RWPE1 (cell line): Measurements from ENCODE around the gene HEMK1.

Experiments
- CTCF ChIA-PET: fragments of 350-600 bp; sonication (Branson Sonifier 250); formaldehyde crosslinking; extraction: SDS; loops from one replicate; lab custom pipeline; 2021; lab: Yijun Ruan, JAX
- POLR2A ChIA-PET: fragments of 400-600 bp; formaldehyde crosslinking; extraction: SDS; loops from one replicate; lab custom pipeline; 2020; ENCODE audit warnings: antibody characterized with exemption; ENCODE audit not compliant: low non-redundant PET; lab: Yijun Ruan, JAX
- DNase-seq: peaks from one replicate; pipeline ENCODE4 v3.0.0; 2012; ENCODE audit warnings: low spot score
- H3K27ac ChIP-seq: fragments of 450-650 bp; 2 replicates; pipeline ENCODE4 v1.5.1; 2017
- TF ChIP-seq, protein P1 (sequence below): fragments of 450-650 bp; conservative IDR thresholded peaks from 2 replicates; pipeline ENCODE4 v1.5.1; 2017; ENCODE audit warnings: low read depth, mild to moderate bottlenecking

The HEMK1 gene

DNA sequence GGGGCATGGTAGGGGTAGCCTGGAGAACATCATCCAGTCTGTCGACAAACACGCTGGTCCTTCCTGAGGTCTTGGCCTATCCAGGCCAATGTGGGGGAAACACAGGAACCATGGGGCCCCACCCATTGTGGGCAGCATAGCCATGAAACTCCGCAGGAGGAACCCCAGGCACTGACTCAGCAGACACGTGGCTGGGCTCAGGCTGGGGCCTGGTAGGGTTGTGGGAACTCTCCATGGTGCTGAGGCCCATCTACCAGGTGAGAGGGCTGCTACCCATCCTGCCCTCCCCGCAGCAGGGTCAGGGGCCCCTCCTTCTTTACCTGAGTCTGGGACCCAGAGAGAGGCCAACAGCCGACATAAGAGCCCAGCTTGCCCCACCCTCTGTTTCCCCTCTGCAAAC, 43.3 kb upstream of the HEMK1 start:
- CTCF ChIA-PET = no interaction called here

DNA sequence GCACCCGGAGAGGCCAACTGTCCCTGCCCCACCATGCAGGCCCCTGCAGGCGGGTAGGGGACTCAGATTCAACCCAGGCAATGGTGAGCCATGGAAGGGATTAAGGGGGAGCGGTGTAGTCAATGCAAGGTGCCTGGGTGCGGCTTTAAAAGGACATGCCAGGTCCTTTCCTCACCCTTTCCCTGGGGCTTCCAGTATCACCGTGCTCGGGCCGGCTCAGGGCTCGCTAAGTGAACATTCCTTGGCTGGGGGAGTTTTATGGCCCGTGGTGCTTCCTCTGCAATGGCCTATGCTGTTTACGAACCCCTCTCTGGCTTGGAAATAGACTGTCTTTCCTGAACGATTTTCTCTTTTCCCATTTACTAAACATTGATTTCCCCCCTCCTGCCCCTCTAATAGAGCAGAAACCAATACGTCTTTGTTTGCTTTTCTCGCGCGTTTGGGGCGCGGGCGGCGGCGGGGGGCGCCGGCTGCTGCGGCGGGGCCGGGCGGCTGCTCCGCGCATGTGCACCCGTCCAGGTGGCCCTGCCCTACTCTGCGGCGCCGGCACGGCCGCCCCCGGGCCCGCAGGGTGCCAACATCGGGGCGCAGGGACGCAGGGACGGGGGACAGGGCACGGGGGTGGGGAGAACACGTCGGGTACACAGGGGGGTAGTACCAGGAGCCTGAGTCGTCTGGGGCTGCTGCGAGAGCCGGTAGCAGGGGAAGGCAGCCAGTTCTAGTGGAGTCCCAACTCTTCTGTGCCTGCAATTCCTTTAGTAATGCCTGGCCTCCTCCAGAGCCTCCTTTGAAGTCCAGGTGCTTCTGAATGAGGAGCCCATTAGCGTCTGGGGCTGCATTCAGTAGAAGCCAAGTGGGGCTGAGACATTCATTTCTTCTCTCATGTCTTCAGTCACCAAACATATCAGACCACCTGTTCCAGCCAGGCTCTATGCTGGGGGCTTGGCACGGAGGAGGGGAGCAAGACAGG, 39.0 kb upstream of the HEMK1 start:
- DNase-seq = no peak
- TF ChIP-seq, protein P1, sequence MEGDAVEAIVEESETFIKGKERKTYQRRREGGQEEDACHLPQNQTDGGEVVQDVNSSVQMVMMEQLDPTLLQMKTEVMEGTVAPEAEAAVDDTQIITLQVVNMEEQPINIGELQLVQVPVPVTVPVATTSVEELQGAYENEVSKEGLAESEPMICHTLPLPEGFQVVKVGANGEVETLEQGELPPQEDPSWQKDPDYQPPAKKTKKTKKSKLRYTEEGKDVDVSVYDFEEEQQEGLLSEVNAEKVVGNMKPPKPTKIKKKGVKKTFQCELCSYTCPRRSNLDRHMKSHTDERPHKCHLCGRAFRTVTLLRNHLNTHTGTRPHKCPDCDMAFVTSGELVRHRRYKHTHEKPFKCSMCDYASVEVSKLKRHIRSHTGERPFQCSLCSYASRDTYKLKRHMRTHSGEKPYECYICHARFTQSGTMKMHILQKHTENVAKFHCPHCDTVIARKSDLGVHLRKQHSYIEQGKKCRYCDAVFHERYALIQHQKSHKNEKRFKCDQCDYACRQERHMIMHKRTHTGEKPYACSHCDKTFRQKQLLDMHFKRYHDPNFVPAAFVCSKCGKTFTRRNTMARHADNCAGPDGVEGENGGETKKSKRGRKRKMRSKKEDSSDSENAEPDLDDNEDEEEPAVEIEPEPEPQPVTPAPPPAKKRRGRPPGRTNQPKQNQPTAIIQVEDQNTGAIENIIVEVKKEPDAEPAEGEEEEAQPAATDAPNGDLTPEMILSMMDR = no peak
- ChIA-PET CTCF (no interaction called here), POLR2A (no interaction called here)
- H3K27ac ChIP-seq = no peak overlapping the region

More for the DNA sequence above, 43.3 kb upstream of the HEMK1 start:
- peak; percentile 78 for DNase-seq
- TF ChIP-seq, protein P1 = no peak
- H3K27ac ChIP-seq = no peak overlapping the region
- POLR2A ChIA-PET = no interaction called here

DNA sequence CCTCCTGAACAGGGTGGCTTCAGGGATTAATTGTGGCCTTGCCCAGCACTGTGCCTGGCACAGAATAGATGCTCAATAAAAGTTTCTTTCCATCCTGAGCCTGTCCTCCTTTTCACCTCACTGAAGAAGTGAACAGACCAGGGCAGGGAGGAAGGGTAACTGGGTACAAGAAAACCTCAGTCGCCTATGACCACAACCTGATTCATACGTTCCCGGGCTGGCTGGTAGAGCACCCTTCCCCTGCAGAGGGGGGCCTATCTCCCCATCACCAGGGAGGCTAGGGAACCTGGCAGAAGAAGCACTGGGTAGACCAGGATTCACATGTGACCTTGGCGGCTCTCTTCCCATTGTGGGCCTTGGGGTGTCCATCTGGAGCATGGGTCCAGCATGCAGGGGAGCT, 38.1 kb upstream of the HEMK1 start:
- DNase-seq = no peak
- ChIA-PET CTCF (no interaction called here), POLR2A (no interaction called here)
- H3K27ac ChIP-seq = no peak overlapping the region
- TF ChIP-seq, protein P1 = no peak

DNA sequence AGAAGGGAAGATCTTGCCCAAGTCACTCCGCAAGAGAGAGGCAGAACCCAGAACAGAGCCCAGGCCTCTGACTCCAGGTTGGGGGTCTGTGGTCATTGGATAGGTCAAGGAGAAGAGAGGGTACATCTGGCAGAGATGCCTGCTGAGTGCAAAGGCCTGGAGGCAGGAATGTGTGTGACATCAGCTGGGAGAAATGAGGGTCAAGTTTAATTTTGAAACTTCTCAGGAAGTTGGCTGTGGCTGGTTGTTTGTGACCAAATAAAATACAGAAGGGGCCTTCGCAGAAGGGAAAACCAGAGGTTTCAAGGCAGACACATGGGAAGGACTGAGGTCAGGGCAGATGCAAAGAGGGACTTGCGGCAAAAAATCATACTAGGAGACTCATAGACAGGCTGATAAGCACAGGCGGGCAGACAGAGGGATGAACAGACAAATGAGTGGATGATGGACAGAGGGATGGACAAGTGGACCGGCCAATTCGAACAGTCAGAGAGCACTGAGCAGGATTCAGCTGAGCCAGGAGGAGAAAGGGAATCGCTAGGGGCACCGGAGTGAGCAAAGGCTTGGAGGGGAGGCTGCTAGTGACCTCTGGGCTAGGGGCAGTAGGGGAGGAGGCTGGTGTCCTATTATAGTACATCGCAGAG, 37.1 kb upstream of the HEMK1 start:
- ChIA-PET CTCF (no interaction called here), POLR2A (no interaction called here)
- TF ChIP-seq, protein P1 = no peak
- DNase-seq = no peak
- H3K27ac ChIP-seq = no peak overlapping the region

DNA sequence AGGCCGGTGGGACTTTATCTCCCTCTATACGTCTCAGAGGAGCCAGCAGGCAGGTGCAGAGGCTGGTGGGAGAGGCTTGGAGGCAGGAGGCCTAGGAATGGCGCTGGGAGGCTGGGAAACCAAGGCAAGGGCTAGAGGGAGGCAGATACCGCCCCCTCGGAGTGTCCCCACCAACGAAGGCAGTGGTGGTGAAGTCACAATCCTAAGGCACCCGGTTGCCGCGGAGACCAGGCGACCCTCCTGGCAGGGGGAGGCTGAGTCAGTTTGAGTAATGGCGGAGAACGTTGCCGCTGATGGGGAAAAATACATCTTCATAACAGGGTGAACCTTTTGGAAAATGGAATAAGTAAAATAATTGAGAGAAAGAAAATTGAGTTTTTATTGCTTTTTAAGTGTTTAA, 36.0 kb upstream of the HEMK1 start:
- no peak for DNase-seq
- H3K27ac ChIP-seq = no peak overlapping the region
- POLR2A ChIA-PET = no interaction called here
- TF ChIP-seq, protein P1 = no peak
- CTCF ChIA-PET = no interaction called here

DNA sequence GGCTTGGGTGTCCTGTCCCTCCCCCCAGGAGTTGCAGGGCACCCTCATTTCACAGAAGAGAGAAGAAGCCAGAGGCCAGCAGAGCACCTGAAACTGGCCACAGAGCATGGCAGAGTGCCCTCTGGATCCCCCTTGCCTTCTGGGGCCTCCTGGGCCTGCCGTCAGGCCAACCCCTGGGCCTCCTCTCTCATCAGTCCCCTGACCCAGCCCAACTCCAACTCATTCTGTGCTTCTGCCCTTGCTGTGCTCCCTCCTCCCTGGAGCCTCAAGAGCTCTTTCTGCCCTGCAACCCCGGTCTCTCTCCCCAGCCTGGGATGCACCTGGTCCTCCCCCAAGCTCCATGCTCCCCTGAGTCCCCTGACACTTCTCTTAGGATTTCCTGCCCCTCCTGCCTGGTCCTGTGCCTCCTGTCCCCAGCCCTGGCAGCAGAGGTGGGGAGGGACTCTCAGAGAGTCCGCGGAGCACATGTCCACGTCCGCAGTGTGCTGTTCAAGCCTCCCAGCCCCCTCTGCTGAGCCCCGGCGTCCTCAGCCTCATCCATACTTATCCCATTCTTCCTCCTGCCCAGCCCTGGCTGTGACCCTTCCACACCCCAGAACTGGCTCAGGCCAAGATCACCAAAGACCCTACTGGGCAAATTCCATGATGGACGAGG, 35.4 kb upstream of the HEMK1 start:
- TF ChIP-seq, protein P1 = no peak
- H3K27ac ChIP-seq = no peak overlapping the region
- no peak for DNase-seq
- ChIA-PET CTCF (no interaction called here), POLR2A (no interaction called here)
